Cerebellar nuclear complex (tissue), 1 donor: ENCODE data around the gene PCDHA7.
"Not testable (repeated sequence)": the region's sequence is repeated elsewhere in the genome, so short reads cannot be mapped to it uniquely, and the experiment has no call there.

ENCODE experiments used
- DNase-seq, 2 experiments: peaks; one replicate each; lab custom pipeline; 2025; lab: John Stamatoyannopoulos, UW

Gene PCDHA7

DNA sequence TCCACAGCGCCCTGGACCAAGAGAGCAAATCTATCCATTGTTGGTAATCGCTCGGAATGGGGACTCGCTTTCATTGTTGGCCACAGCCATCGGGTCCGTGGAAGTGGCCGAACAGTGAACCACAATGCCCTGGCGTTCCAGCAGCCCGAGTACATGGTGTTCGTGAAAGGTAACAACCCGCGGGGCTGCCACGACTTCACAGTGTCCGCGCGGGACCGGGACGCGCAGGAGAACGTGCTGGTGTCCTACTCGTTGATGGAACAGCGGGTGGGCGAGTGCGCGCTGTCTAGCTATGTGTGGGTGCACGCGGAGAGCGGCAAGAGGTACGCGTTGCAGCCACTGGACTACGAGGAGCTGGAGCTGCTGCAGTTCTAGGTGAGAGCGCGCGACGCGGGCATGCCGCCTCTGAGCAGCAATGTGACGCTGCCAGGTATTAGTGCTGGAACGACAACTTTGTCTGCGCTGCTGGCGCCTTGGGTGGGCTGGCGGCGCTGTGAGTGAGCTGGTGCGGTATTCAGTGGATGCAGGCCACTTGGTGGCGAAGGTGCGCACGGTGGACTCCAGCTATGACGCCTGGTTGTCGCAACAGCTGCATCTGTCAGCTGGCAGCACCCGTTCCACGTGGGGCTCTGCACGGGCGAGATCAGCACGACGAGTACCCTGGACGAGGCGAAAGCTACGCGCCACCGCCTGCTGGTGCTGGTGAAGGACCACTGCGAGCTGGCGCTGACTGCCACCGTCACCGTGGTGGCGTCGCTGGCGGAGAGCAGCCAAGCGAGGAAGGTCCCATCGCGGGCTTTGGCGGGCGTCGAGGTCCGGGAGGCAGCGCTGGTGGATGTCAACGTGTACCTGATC is 28.6 kb downstream of the PCDHA7 start:
- DNase-seq, result no peak

GRCh38 chr5:140868721-140869554 is 34.9 kb downstream of the PCDHA7 start, which contains the start of gene PCDHA11:
TSS of gene PCDHA11 (plus strand) at chr5:140868957. CDS start at chr5:140869104, 147 bp downstream.
- no peak for DNase-seq

- DNase-seq, result no peak
These were observed 35.5 kb downstream of the PCDHA7 start for GRCh38 chr5:140869555-140869886.

- DNase-seq, result no peak
These were observed 36.4 kb downstream of the PCDHA7 start for GRCh38 chr5:140870221-140871201.

GRCh38 chr5:140875085-140876065 is 41.3 kb downstream of the PCDHA7 start, which contains the start of gene PCDHA12:
TSS of gene PCDHA12 (plus strand) at chr5:140875308. CDS start at chr5:140875473, 165 bp downstream.
- DNase-seq, result no peak

DNA sequence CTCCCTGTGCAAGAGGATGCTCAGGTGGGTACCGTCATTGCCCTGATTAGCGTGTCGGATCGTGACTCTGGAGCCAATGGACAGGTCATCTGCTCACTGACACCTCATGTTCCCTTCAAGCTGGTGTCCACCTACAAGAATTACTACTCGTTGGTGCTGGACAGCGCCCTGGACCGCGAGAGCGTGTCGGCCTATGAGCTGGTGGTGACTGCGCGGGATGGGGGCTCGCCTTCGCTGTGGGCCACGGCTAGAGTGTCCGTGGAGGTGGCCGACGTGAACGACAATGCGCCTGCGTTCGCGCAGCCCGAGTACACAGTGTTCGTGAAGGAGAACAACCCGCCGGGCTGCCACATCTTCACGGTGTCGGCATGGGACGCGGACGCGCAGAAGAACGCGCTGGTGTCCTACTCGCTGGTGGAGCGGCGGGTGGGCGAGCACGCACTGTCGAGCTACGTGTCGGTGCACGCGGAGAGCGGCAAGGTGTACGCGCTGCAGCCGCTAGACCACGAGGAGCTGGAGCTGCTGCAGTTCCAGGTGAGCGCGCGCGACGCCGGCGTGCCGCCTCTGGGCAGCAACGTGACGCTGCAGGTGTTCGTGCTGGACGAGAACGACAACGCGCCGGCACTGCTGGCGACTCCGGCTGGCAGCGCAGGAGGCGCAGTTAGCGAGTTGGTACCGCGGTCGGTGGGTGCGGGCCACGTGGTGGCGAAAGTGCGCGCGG is 42.6 kb downstream of the PCDHA7 start:
- not testable (repeated sequence) for DNase-seq

DNA sequence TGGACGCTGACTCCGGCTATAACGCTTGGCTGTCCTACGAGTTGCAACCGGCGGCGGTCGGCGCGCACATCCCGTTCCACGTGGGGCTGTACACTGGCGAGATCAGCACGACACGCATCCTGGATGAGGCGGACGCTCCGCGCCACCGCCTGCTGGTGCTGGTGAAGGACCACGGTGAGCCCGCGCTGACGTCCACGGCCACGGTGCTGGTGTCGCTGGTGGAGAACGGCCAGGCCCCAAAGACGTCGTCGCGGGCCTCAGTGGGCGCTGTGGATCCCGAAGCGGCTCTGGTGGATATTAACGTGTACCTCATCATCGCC is 43.2 kb downstream of the PCDHA7 start:
- DNase-seq, result no peak

GRCh38 chr5:140881889-140882590 is 48.0 kb downstream of the PCDHA7 start, which contains the start of gene PCDHA13:
TSS of gene PCDHA13 (plus strand) at chr5:140882124. CDS start at chr5:140882269, 145 bp downstream.
- DNase-seq, result no peak

DNA sequence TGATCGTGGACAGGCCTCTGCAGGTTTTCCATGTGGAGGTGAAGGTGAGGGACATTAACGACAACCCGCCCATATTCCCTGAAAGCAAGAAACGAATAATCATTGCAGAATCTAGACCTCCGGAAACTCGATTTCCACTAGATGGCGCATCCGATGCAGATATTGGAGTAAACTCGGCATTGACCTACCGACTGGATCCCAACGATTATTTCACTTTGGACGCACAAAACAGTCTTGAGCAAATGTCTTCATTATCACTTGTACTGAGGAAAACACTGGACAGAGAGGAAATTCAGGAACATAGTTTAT is 48.5 kb downstream of the PCDHA7 start:
- no peak for DNase-seq

DNA sequence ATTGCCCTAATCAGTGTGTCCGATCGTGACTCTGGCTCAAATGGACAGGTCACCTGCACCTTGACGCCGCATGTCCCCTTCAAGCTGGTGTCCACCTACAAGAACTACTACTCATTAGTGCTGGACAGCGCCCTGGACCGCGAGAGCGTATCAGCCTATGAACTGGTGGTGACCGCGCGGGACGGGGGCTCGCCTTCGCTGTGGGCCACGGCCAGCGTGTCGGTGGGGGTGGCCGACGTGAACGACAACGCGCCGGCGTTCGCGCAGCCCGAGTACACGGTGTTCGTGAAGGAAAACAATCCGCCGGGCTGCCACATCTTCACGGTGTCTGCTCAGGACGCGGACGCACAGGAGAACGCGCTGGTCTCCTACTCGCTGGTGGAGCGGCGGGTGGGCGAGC is 49.3 kb downstream of the PCDHA7 start:
- no peak for DNase-seq

DNA sequence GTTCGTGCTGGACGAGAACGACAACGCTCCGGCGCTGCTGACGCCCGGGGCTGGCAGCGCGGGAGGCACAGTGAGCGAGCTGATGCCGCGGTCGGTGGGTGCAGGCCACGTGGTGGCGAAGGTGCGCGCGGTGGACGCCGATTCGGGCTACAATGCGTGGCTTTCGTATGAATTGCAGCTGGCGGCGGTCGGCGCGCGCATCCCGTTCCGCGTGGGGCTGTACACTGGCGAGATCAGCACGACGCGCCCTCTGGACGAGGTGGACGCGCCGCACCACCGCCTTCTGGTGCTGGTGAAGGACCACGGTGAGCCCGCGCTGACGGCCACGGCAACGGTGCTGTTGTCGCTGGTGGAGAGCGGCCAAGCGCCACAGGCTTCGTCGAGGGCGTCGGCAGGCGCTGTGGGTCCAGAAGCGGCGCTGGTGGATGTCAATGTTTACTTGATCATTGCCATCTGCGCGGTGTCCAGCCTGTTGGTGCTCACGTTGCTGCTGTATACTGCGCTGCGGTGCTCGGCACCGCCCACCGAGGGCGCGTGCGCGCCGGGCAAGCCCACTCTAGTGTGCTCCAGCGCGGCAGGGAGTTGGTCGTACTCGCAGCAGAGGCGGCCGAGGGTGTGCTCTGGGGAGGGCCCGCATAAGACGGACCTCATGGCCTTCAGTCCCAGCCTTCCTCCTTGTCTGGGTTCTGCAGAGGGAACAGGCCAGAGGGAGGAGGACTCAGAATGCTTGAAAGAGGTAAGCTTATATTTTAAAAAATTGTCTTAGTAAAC is 50.0 kb downstream of the PCDHA7 start:
- no peak for DNase-seq
